H1 (cell line): ENCODE measurements around the gene MRPS26. TPM values are rescaled to one million over a fixed set of nuclear protein-coding genes. Genes with fewer than 3 reads are reported as not detected.

Experiments used
- CTCF ChIA-PET: fragments of 300-600 bp; sonication (Branson Sonifier 250); formaldehyde crosslinking; loops from one replicate; lab custom pipeline; 2021; ENCODE audit not compliant: partially characterized antibody; lab: Charles Lee
- POLR2A ChIA-PET: fragments of 300-600 bp; sonication (Branson Sonifier 250); formaldehyde crosslinking; loops from one replicate; lab custom pipeline; 2021; ENCODE audit warnings: inconsistent platforms; ENCODE audit not compliant: partially characterized antibody; lab: Charles Lee
- DNase-seq, 2 experiments: peaks; one replicate each; pipeline versions ENCODE4 v3.0.0 to v3.0.0-alpha.2; 2010 to 2022; ENCODE audit warnings: low spot score in 2 of 2, low read depth in 1 of 2, mixed read lengths in 1 of 2
- FAIRE-seq: peaks from 2 replicates; lab custom pipeline; 2011; peaks lifted over from hg19 to GRCh38; lab: Jason Lieb, UNC
- H2AFZ ChIP-seq: 2 replicates; pipeline ENCODE4 v1.8.1; 2012; ENCODE audit warnings: low read length, inconsistent platforms
- H2AK5ac ChIP-seq: 2 replicates; pipeline ENCODE4 v1.6.1; 2013; ENCODE audit warnings: low read depth, low read length
- H2BK120ac ChIP-seq: replicated peaks from 2 replicates; pipeline ENCODE3; 2013; ENCODE audit warnings: low read depth, low read length, inconsistent platforms
- H2BK12ac ChIP-seq: 2 replicates; pipeline ENCODE4 v1.6.1; 2013; ENCODE audit warnings: low read depth, low read length
- H2BK15ac ChIP-seq: 2 replicates; pipeline ENCODE4 v1.6.1; 2013; ENCODE audit warnings: low read length
- H2BK20ac ChIP-seq: 2 replicates; pipeline ENCODE4 v1.6.1; 2013; ENCODE audit warnings: low read length
- H2BK5ac ChIP-seq: 2 replicates; pipeline ENCODE4 v1.6.1; 2013; ENCODE audit warnings: low read depth, low read length
- H3K14ac ChIP-seq: 2 replicates; pipeline ENCODE4 v1.6.1; 2013; ENCODE audit warnings: inconsistent platforms; ENCODE audit not compliant: insufficient read length
- H3K18ac ChIP-seq: 2 replicates; pipeline ENCODE4 v1.6.1; 2013; ENCODE audit warnings: low read length; ENCODE audit errors: extremely low read depth
- H3K23ac ChIP-seq: 2 replicates; pipeline ENCODE4 v1.6.1; 2013; ENCODE audit warnings: inconsistent platforms; ENCODE audit not compliant: insufficient read length
- H3K23me2 ChIP-seq: 2 replicates; pipeline ENCODE4 v1.6.1; 2013; ENCODE audit warnings: low read depth, low read length
- H3K27ac ChIP-seq: 2 replicates; pipeline ENCODE4 v1.6.1; 2011; ENCODE audit warnings: low read depth, low read length, inconsistent platforms
- H3K27me3 ChIP-seq, 4 experiments: replicated peaks in 1 of 4; 1 replicate in 1 of 4; 2 replicates in 3 of 4; pipeline versions ENCODE4 v1.6.1 to v1.8.1; 2011 to 2013; ENCODE audit warnings: low read length in 3 of 4, mild to moderate bottlenecking in 3 of 4, inconsistent platforms in 2 of 4, mixed read lengths in 2 of 4, moderate library complexity in 1 of 4; ENCODE audit not compliant: control insufficient read depth in 3 of 4, insufficient read depth in 3 of 4; ENCODE audit errors: extremely low read depth in 1 of 4
- H3K36me3 ChIP-seq, 4 experiments: 2 replicates each; pipeline versions ENCODE4 v1.6.1 to v1.8.1; 2011 to 2013; ENCODE audit warnings: mild to moderate bottlenecking in 4 of 4, low read length in 3 of 4, moderate library complexity in 2 of 4, control low read depth in 1 of 4, inconsistent platforms in 1 of 4; ENCODE audit not compliant: insufficient read depth in 4 of 4, control insufficient read depth in 2 of 4
- H3K4ac ChIP-seq: replicated peaks from 2 replicates; pipeline ENCODE3; 2013; ENCODE audit warnings: low read length, low read depth, mixed read lengths, inconsistent platforms; ENCODE audit not compliant: insufficient read length
- H3K4me1 ChIP-seq, 4 experiments: replicated peaks in 1 of 4; 1 replicate in 1 of 4; 2 replicates in 3 of 4; pipeline versions ENCODE4 v1.6.1 to v1.8.1; 2011 to 2013; ENCODE audit warnings: low read length in 3 of 4, inconsistent platforms in 2 of 4, mixed read lengths in 1 of 4; ENCODE audit not compliant: insufficient read depth in 4 of 4, control insufficient read depth in 3 of 4
- H3K4me2 ChIP-seq, 2 experiments: 2 replicates each; pipeline versions ENCODE4 v1.6.1 to v1.8.1; 2011 to 2013; ENCODE audit warnings: low read depth in 2 of 2, low read length in 2 of 2, control low read depth in 1 of 2, inconsistent platforms in 1 of 2, mild to moderate bottlenecking in 1 of 2; ENCODE audit not compliant: insufficient read depth in 1 of 2
- H3K4me3 ChIP-seq, 4 experiments: fragments of 200-600, 300-600 bp in 1 of 4; sonication (generic), shearing (Covaris generic), sonication (Bioruptor Twin) in 1 of 4; 2 replicates each; pipeline versions ENCODE4 v1.5.1 to v1.8.1; 2011 to 2016; ENCODE audit warnings: low read length in 4 of 4, low read depth in 3 of 4, control low read depth in 2 of 4, inconsistent platforms in 2 of 4, mild to moderate bottlenecking in 2 of 4, mixed read lengths in 1 of 4, moderate library complexity in 1 of 4; ENCODE audit not compliant: insufficient read depth in 2 of 4; ENCODE audit errors: extremely low read depth in 1 of 4
- H3K56ac ChIP-seq: replicated peaks from 2 replicates; pipeline ENCODE3; 2013; ENCODE audit warnings: low read depth, mild to moderate bottlenecking, mixed read lengths, low read length, inconsistent platforms; ENCODE audit not compliant: insufficient read length
- H3K79me1 ChIP-seq: 2 replicates; pipeline ENCODE4 v1.6.1; 2013; ENCODE audit warnings: low read depth, low read length, control low read depth
- H3K79me2 ChIP-seq, 2 experiments: 2 replicates each; pipeline versions ENCODE4 v1.6.1 to v1.8.1; 2012 to 2013; ENCODE audit warnings: low read length in 2 of 2, mild to moderate bottlenecking in 2 of 2, inconsistent platforms in 1 of 2; ENCODE audit not compliant: insufficient read depth in 2 of 2, control insufficient read depth in 1 of 2
- H3K9ac ChIP-seq, 4 experiments: replicated peaks in 1 of 4; 1 replicate in 1 of 4; 2 replicates in 3 of 4; pipeline versions ENCODE4 v1.6.1 to v1.8.1; 2011 to 2013; ENCODE audit warnings: low read depth in 3 of 4, low read length in 3 of 4, control low read depth in 2 of 4, mild to moderate bottlenecking in 2 of 4, moderate library complexity in 2 of 4, inconsistent platforms in 1 of 4; ENCODE audit errors: extremely low read depth in 1 of 4
- H3K9me3 ChIP-seq, 2 experiments: 2 replicates each; pipeline versions ENCODE4 v1.6.1 to v1.8.1; 2012 to 2013; ENCODE audit warnings: mild to moderate bottlenecking in 2 of 2, moderate library complexity in 2 of 2, control low read depth in 1 of 2, inconsistent platforms in 1 of 2, low read depth in 1 of 2, low read length in 1 of 2, mixed read lengths in 1 of 2; ENCODE audit not compliant: insufficient read depth in 2 of 2
- H4K20me1 ChIP-seq, 2 experiments: replicated peaks in 1 of 2; 2 replicates each; pipeline versions ENCODE3 to v1.8.1; 2011 to 2013; ENCODE audit warnings: inconsistent platforms in 2 of 2, low read length in 2 of 2, mild to moderate bottlenecking in 1 of 2; ENCODE audit not compliant: insufficient read depth in 2 of 2, control insufficient read depth in 1 of 2
- H4K5ac ChIP-seq: 2 replicates; pipeline ENCODE4 v1.6.1; 2013; ENCODE audit warnings: low read length, low read depth, mixed read lengths, inconsistent platforms; ENCODE audit not compliant: insufficient read length
- H4K8ac ChIP-seq: 2 replicates; pipeline ENCODE4 v1.8.0; 2013; ENCODE audit warnings: mild to moderate bottlenecking, moderate library complexity, low read length, inconsistent platforms; ENCODE audit not compliant: insufficient read depth; ENCODE audit errors: extremely low read depth
- H4K91ac ChIP-seq: replicated peaks from 2 replicates; pipeline ENCODE3; 2013; ENCODE audit warnings: low read length, mixed read lengths, inconsistent platforms; ENCODE audit not compliant: insufficient read length
- WGBS, 2 experiments: shearing (Covaris generic) in 1 of 2; methylation state at CpG; one replicate each; pipeline versions ENCODE4 v1.1.6 to v1.1.7; 2013 to 2015; ENCODE audit warnings: low lambda C conversion rate in 2 of 2, mixed read lengths in 2 of 2, inconsistent platforms in 1 of 2, low coverage in 1 of 2, missing lambda C conversion rate in 1 of 2; ENCODE audit not compliant: insufficient replicate concordance in 2 of 2, insufficient coverage in 1 of 2, insufficient read length in 1 of 2; ENCODE audit errors: extremely low coverage in 1 of 2, missing lambda C conversion rate in 1 of 2; 5-methylcytosine and 5-hydroxymethylcytosine counted together
- polyA plus RNA-seq, 7 experiments: library from polyadenylated mRNA; depleted of rRNA in 3 of 7; stranded (reverse) in 5 of 7; unstranded in 2 of 7; fragments of >200 nt in 5 of 7; fragments of 200-250 nt in 2 of 7; gene quantifications; 1 replicate in 5 of 7; 2 replicates in 1 of 7; 4 replicates in 1 of 7; pipeline versions ENCODE4 v1.2.1 to v1.2.3, GENCODE V29; 2011 to 2013; ENCODE audit warnings: missing spikeins in 2 of 7, mixed read lengths in 2 of 7
- total RNA-seq: library from RNA; stranded (reverse); fragmentation: NEBNext Ultra II Directional; extraction: Animal tissue kit (Norgen Biotek cat#: 25700); gene quantifications from 2 replicates; pipeline ENCODE4 v1.2.1, GENCODE V29; 2021

MRPS26 gene
- total and polyA plus RNA-seq, 2 of the 8 experiments (the other 6 are each of a cell fraction or from before 2014, with no cell fraction given): 83.6 to 103 TPM

- no peak overlapping the region for H2BK5ac ChIP-seq
- no peak overlapping the region for H4K5ac ChIP-seq
- H3K4ac ChIP-seq: no peak overlapping the region
- H3K14ac ChIP-seq: no peak overlapping the region
- CTCF ChIA-PET: interaction anchor here (0.7 to 1.8 kb wide), 6 partner anchors 11 to 171 kb away, joined by 3 to 7 read pairs (median 4); no protein-coding TSS in a partner anchor
- H3K4me2 ChIP-seq: no peak overlapping the region
- 83% methylated on average over 7 of the region's 7 CpGs; no CpG with 5 or more reads in 1 of the 2 experiments for WGBS, 2 experiments
- H2BK120ac ChIP-seq: no peak overlapping the region
- no peak overlapping the region for H3K23ac ChIP-seq
- no peak overlapping the region for H2AFZ ChIP-seq
- H3K79me2 ChIP-seq: no peaks in the 10 kb centered on the region
- H2BK15ac ChIP-seq: 0 out of 2 replicates have a peak overlapping the region, but pooled peaks have one; percentile 63
- H3K23me2 ChIP-seq: peaks cover 5% of the 10 kb centered on the region; the same call in 1 of the 2 replicates
- H3K79me1 ChIP-seq: no peaks in the 10 kb centered on the region
- H2AK5ac ChIP-seq: no peak overlapping the region
- no peaks in the 10 kb centered on the region for H3K36me3 ChIP-seq
- no peak overlapping the region for H4K91ac ChIP-seq
- no peaks in the 10 kb centered on the region for H3K9me3 ChIP-seq
- H3K4me3 ChIP-seq: no peak overlapping the region
- no peak overlapping the region; the same call in 1 of the 2 replicates for H4K8ac ChIP-seq
- no peak overlapping the region for H3K27ac ChIP-seq
- H2BK20ac ChIP-seq: no peak overlapping the region
- no peak overlapping the region for H2BK12ac ChIP-seq
- H3K9ac ChIP-seq: no peak overlapping the region
- no peak for FAIRE-seq
- peaks cover 0 to 10% (median 6%) of the 10 kb centered on the region in 4 experiments; a peak in 5 of 7 replicates for H3K4me1 ChIP-seq
- no peak for DNase-seq
- H3K27me3 ChIP-seq: peaks cover 9 to 31% (median 23%) of the 10 kb centered on the region in 4 experiments
- POLR2A ChIA-PET: no interaction called here
- no peak overlapping the region for H3K18ac ChIP-seq
- no peaks in the 10 kb centered on the region for H4K20me1 ChIP-seq
- H3K56ac ChIP-seq: no peak overlapping the region
Measured at GRCh38 chr20:3088031-3088430, 42.2 kb downstream of the MRPS26 start.
